HepG2 (cell line): ENCODE data around the gene ZNF512B. TPM values are rescaled to one million over a fixed set of nuclear protein-coding genes. Genes with fewer than 3 reads are reported as not detected.

Experiments used
- ATAC-seq: fragments of 200-7000 bp; cut with Tn5 transposase; 3 replicates; pipeline ENCODE4 v1.9.1; 2020; ENCODE audit warnings: mild to moderate bottlenecking, moderate library complexity
- BruUV-seq: library from RNA; stranded (reverse); fragments of 400-500 nt; replicated peaks from 2 replicates; lab custom pipeline; 2021; lab: Mats Ljungman, UMichigan
- CTCF ChIA-PET: fragments of 300-600 bp; formaldehyde crosslinking; extraction: SDS; loops from one replicate; lab custom pipeline; 2021; ENCODE audit warnings: low total read pairs, inconsistent platforms, low intra/inter-chr PET ratio; lab: Yijun Ruan, JAX
- POLR2A ChIA-PET: fragments of 350-600 bp; sonication (Branson Sonifier 250); formaldehyde crosslinking; loops from one replicate; lab custom pipeline; 2020; ENCODE audit warnings: antibody characterized with exemption, inconsistent platforms; lab: Yijun Ruan, JAX
- DNase-seq: peaks from one replicate; pipeline ENCODE4 v3.0.0-alpha.2; 2015; ENCODE audit warnings: low spot score
- FAIRE-seq: peaks from 3 replicates; lab custom pipeline; 2011; peaks lifted over from hg19 to GRCh38; lab: Jason Lieb, UNC
- H2AFZ ChIP-seq: one replicate; pipeline ENCODE4 v1.6.1; 2011; ENCODE audit warnings: low read length, inconsistent platforms
- H3K27ac ChIP-seq: fragments of 300-600 bp; 3 replicates; pipeline ENCODE4 v1.8.0; 2011; ENCODE audit warnings: mixed run types, mild to moderate bottlenecking, mixed read lengths, low read length, inconsistent platforms; ENCODE audit not compliant: insufficient read depth; ENCODE audit errors: extremely low read length
- H3K27me3 ChIP-seq, 2 experiments: fragments of 200-600 bp in 1 of 2; 2 replicates in 1 of 2; 3 replicates in 1 of 2; pipeline versions ENCODE4 v1.6.0 to v1.8.0; 2011; ENCODE audit warnings: low read length in 2 of 2, mild to moderate bottlenecking in 2 of 2, moderate library complexity in 2 of 2, inconsistent platforms in 1 of 2; ENCODE audit not compliant: insufficient read depth in 2 of 2, control insufficient read depth in 1 of 2
- H3K36me3 ChIP-seq, 2 experiments: fragments of 200-600 bp in 1 of 2; replicated peaks in 1 of 2; 2 replicates in 1 of 2; 3 replicates in 1 of 2; pipeline versions ENCODE4 v1.5.1 to v1.8.0; 2011; ENCODE audit warnings: low read length in 2 of 2, inconsistent platforms in 1 of 2; ENCODE audit not compliant: insufficient read depth in 2 of 2, control insufficient read depth in 1 of 2
- H3K4me1 ChIP-seq: 2 replicates; pipeline ENCODE4 v1.5.1; 2012; ENCODE audit warnings: low read length, inconsistent platforms; ENCODE audit not compliant: insufficient read depth
- H3K4me2 ChIP-seq: 2 replicates; pipeline ENCODE4 v1.6.0; 2011; ENCODE audit warnings: low read depth, low read length, inconsistent platforms
- H3K4me3 ChIP-seq, 3 experiments: fragments of 200-600 bp in 1 of 3; sonication (generic), shearing (Covaris generic) in 1 of 3; replicated peaks in 1 of 3; 2 replicates each; pipeline ENCODE4 v1.5.1; 2011 to 2016; ENCODE audit warnings: low read length in 3 of 3, inconsistent platforms in 2 of 3, low read depth in 2 of 3, mild to moderate bottlenecking in 2 of 3, control low read depth in 1 of 3, mixed read lengths in 1 of 3; ENCODE audit not compliant: insufficient read depth in 1 of 3
- H3K79me2 ChIP-seq: one replicate; pipeline ENCODE4 v1.6.1; 2011; ENCODE audit warnings: low read length, inconsistent platforms; ENCODE audit not compliant: insufficient read depth
- H3K9ac ChIP-seq: 2 replicates; pipeline ENCODE4 v1.6.0; 2011; ENCODE audit warnings: mild to moderate bottlenecking, low read depth, low read length, inconsistent platforms; ENCODE audit not compliant: insufficient read depth
- H3K9me3 ChIP-seq: 2 replicates; pipeline ENCODE4 v1.5.1; 2012; ENCODE audit warnings: mild to moderate bottlenecking, low read length
- H4K20me1 ChIP-seq: 2 replicates; pipeline ENCODE4 v1.6.0; 2011; ENCODE audit warnings: inconsistent platforms, mild to moderate bottlenecking, low read length, moderate library complexity; ENCODE audit not compliant: insufficient read depth
- ARID4A ChIP-seq: sonication (generic); formaldehyde crosslinking; IDR thresholded peaks from 2 replicates; pipeline ENCODE4 v1.5.0; 2020; ENCODE audit warnings: mild to moderate bottlenecking, missing genetic modification reagents, borderline replicate concordance
- DMAP1 ChIP-seq: IDR thresholded peaks from 2 replicates; pipeline ENCODE4 v1.6.1; 2016
- FOSL2 ChIP-seq: sonication (generic); formaldehyde crosslinking; IDR thresholded peaks from 2 replicates; pipeline ENCODE4 v1.4.0; 2020; ENCODE audit warnings: missing genetic modification reagents
- POLR2A ChIP-seq, 2 experiments: IDR thresholded peaks; 2 replicates each; pipeline ENCODE4 v1.6.1; 2011; ENCODE audit warnings: low read depth in 2 of 2, low read length in 2 of 2, mild to moderate bottlenecking in 1 of 2, moderate library complexity in 1 of 2; ENCODE audit not compliant: insufficient read depth in 1 of 2
- RBM22 ChIP-seq: fragments of 200-400 bp; formaldehyde crosslinking; optimal IDR thresholded peaks from 2 replicates; pipeline ENCODE3; 2017; ENCODE audit warnings: mild to moderate bottlenecking, low read length, moderate library complexity
- ZBTB3 ChIP-seq: sonication (generic); formaldehyde crosslinking; IDR thresholded peaks from 2 replicates; pipeline ENCODE4 v1.4.0; 2020; ENCODE audit warnings: low read depth, mild to moderate bottlenecking, moderate library complexity, missing genetic modification reagents, borderline replicate concordance
- ZFP82 ChIP-seq: sonication (generic); formaldehyde crosslinking; IDR thresholded peaks from 2 replicates; pipeline ENCODE4 v1.5.1; 2020; ENCODE audit warnings: mild to moderate bottlenecking, missing genetic modification reagents, borderline replicate concordance
- ZFP90 ChIP-seq: sonication (generic); formaldehyde crosslinking; IDR thresholded peaks from 2 replicates; pipeline ENCODE4 v1.8.0; 2022; ENCODE audit warnings: missing genetic modification reagents, mild to moderate bottlenecking, inconsistent platforms, borderline replicate concordance
- ZNF274 ChIP-seq: sonication (generic); formaldehyde crosslinking; IDR thresholded peaks from 2 replicates; pipeline ENCODE4 v1.5.1; 2020; ENCODE audit warnings: mild to moderate bottlenecking, missing genetic modification reagents
- WGBS: methylation state at CpG from one replicate; pipeline ENCODE4 v1.1.6; 2017; ENCODE audit warnings: low lambda C conversion rate; 5-methylcytosine and 5-hydroxymethylcytosine counted together
- in situ Hi-C: cut with HindIII; loops from 2 replicates; pipeline ENCODE4 v1.10.0; 2017; ENCODE audit warnings: low pct_unique_long_range_greater_than_20kb; ENCODE audit not compliant: extremely low pct_ligation_motif_present
- intact Hi-C: fragments of 100-400 bp; cut with micrococcal nuclease; formaldehyde crosslinking; loops from one replicate; pipeline ENCODE4 v1.10.0; 2022; ENCODE audit not compliant: unreplicated experiment
- polyA plus RNA-seq, 8 experiments: library from polyadenylated mRNA; depleted of rRNA in 3 of 8; stranded (reverse) in 7 of 8; unstranded in 1 of 8; fragments of >200 nt; fragmentation: Illumina TruSeq in 4 of 8; extraction: Trizol in 4 of 8; gene quantifications; 2 replicates each; pipeline versions ENCODE4 v1.2.1 to v1.2.3, GENCODE V29; 2011 to 2016; ENCODE audit warnings: low read depth in 4 of 8, missing spikeins in 1 of 8, mixed read lengths in 1 of 8; ENCODE audit not compliant: insufficient read depth in 1 of 8
- total RNA-seq, 5 experiments: library from RNA; depleted of rRNA; stranded (reverse); fragments of >200 nt; fragmentation: Illumina TruSeq; extraction: Trizol; gene quantifications; 2 replicates each; pipeline ENCODE4 v1.2.3, GENCODE V29; 2016; ENCODE audit warnings: low read depth in 1 of 5

The ZNF512B gene
- total and polyA plus RNA-seq, 2 of the 13 experiments (the other 11 are each of a cell fraction or from before 2014, with no cell fraction given): 11.5 to 30.6 TPM

DNA sequence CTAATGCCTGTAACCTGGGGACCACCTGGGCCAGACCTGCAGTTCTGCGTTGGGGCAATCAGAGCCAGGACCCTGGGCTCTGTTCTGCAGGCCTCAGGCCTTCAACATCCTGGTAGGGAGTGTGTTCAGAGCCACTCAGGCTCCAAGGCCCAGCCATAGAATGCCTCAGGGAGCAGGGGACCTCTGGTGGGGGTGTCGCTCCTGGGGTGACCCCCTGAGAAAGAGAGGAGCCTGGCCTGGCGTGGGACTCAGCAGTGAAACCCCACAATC is 26.0 kb downstream of the ZNF512B start:
- ATAC-seq: no peak
- peaks cover 4% of the 10 kb centered on the region for H3K4me1 ChIP-seq
- peaks cover 52% of the 10 kb centered on the region for H4K20me1 ChIP-seq
- no peaks in the 10 kb centered on the region for H3K27me3 ChIP-seq
- peaks cover 51 to 79% of the 10 kb centered on the region in 2 experiments for H3K36me3 ChIP-seq
- no peak overlapping the region for H3K9ac ChIP-seq
- no peak overlapping the region for H3K4me3 ChIP-seq
- BruUV-seq: no TSS peak
- in situ Hi-C loops: no loop called here
- ChIA-PET POLR2A (interaction anchor here (0.8 kb wide), 1 partner anchor 11 kb away, joined by 3 read pairs; no protein-coding TSS in a partner anchor), CTCF (no interaction called here)
- no peak for FAIRE-seq
- intact Hi-C loops: no loop called here
- whole genome bisulfite sequencing: no CpG with 5 or more reads among the region's 3 CpGs
- TF ChIP-seq ZFP90 (CRISPR knock-in tag) (0 out of 2 replicates have a peak, but pooled peaks have one; percentile 32), ZFP82 (CRISPR knock-in tag) (no peak), DMAP1 (CRISPR knock-in tag) (no peak), FOSL2 (CRISPR knock-in tag) (0 out of 2 replicates have a peak, but pooled peaks have one; percentile 8), ZBTB3 (no peak), POLR2A (IDR thresholded peaks at IDR 0.05; ENCODE audit: insufficient read depth in 1 of 2, low read depth in 2 of 2, low read length in 2 of 2) (peak in 1 of 2 experiments; percentile 51; a peak in 2 of 4 replicates), ZNF274 (0 out of 2 replicates have a peak, but pooled peaks have one; percentile 42), ARID4A (CRISPR knock-in tag) (0 out of 2 replicates have a peak, but pooled peaks have one; percentile 16), RBM22 (peak; percentile 13)
- H3K4me2 ChIP-seq: no peak overlapping the region
- peaks cover 25% of the 10 kb centered on the region for H3K79me2 ChIP-seq
- H3K9me3 ChIP-seq: no peaks in the 10 kb centered on the region
- DNase-seq: no peak
- H3K27ac ChIP-seq: no peak overlapping the region
- H2AFZ ChIP-seq: no peak overlapping the region
